GM20431 (cell line): ENCODE data around the gene TBC1D1.
"Not testable (repeated sequence)": the region's sequence is repeated elsewhere in the genome, so short reads cannot be mapped to it uniquely, and the experiment has no call there.

Experiments
- in situ Hi-C: fragments of 300-500 bp; cut with MseI, MboI; formaldehyde crosslinking; loops from one replicate; pipeline ENCODE4 v1.15.0; 2020; ENCODE audit warnings: low sequenced_read_pairs; ENCODE audit not compliant: unreplicated experiment

TBC1D1 gene

GRCh38 chr4:37958932-37959331, 68.0 kb downstream of the TBC1D1 start:
- in situ Hi-C loops = no loop called here

GRCh38 chr4:37960098-37960497, 69.2 kb downstream of the TBC1D1 start, which contains the start of gene PTTG2:
Gene PTTG2 (plus strand): TSS chr4:37960398. CDS start chr4:37960435, 37 bp downstream.
- in situ Hi-C loops = no loop called here

GRCh38 chr4:37960679-37961450, 70.0 kb downstream of the TBC1D1 start:
- in situ Hi-C loops = no loop called here

GRCh38 chr4:37964734-37965457, 74.0 kb downstream of the TBC1D1 start:
- in situ Hi-C loops = no loop called here

- in situ Hi-C loops = no loop called here
Observed at GRCh38 chr4:37966044-37966443, 75.2 kb downstream of the TBC1D1 start.

- in situ Hi-C loops = no loop called here
Observed at GRCh38 chr4:37967736-37968135, 76.9 kb downstream of the TBC1D1 start.

- in situ Hi-C loops = no loop called here
Observed at GRCh38 chr4:37968747-37969146, 77.9 kb downstream of the TBC1D1 start.

- in situ Hi-C loops = no loop called here
Observed at GRCh38 chr4:37970702-37971101, 79.8 kb downstream of the TBC1D1 start.

GRCh38 chr4:37971202-37971601, 80.3 kb downstream of the TBC1D1 start:
- in situ Hi-C loops = no loop called here

- in situ Hi-C loops = no loop called here
Observed at GRCh38 chr4:37973441-37973840, 82.6 kb downstream of the TBC1D1 start.

GRCh38 chr4:37975321-37975822, 84.5 kb downstream of the TBC1D1 start:
- in situ Hi-C loops = not testable (repeated sequence)

GRCh38 chr4:37976507-37976906, 85.6 kb downstream of the TBC1D1 start:
- in situ Hi-C loops = no loop called here

- in situ Hi-C loops = no loop called here
Observed at GRCh38 chr4:37976991-37977470, 86.1 kb downstream of the TBC1D1 start.

- in situ Hi-C loops = no loop called here
Observed at GRCh38 chr4:37977471-37978247, 86.8 kb downstream of the TBC1D1 start.

- in situ Hi-C loops = no loop called here
Observed at GRCh38 chr4:37978248-37978924, 87.5 kb downstream of the TBC1D1 start.

- in situ Hi-C loops = no loop called here
Observed at GRCh38 chr4:37980246-37980645, 89.4 kb downstream of the TBC1D1 start.

GRCh38 chr4:37981425-37981824, 90.5 kb downstream of the TBC1D1 start:
- in situ Hi-C loops = no loop called here

- in situ Hi-C loops = no loop called here
Observed at GRCh38 chr4:37981844-37982720, 91.2 kb downstream of the TBC1D1 start.

- in situ Hi-C loops = no loop called here
Observed at GRCh38 chr4:37982736-37983135, 91.9 kb downstream of the TBC1D1 start.
